Measurements from ENCODE around the gene HMGCL.
"Not testable (repeated sequence)": the region's sequence is repeated elsewhere in the genome, so short reads cannot be mapped to it uniquely, and the experiment has no call there.

Gene HMGCL

GRCh38 chr1:23826590-23826989, 1.4 kb upstream of the HMGCL start:
- not testable (repeated sequence) for DNase-seq (ENCODE audit: low read depth)

GRCh38 chr1:23825762-23826522, 713 bp upstream of the HMGCL start:
- DNase-seq (ENCODE audit: low read depth): no peak

- no peak for DNase-seq (ENCODE audit: low read depth)
Observed at GRCh38 chr1:23824711-23825075, 536 bp downstream of the HMGCL start.

- no peak for DNase-seq (ENCODE audit: low read depth)
Observed at GRCh38 chr1:23823767-23824166, 1.5 kb downstream of the HMGCL start.

GRCh38 chr1:23817633-23818032, 7.6 kb downstream of the HMGCL start:
- no peak for DNase-seq (ENCODE audit: low read depth)

GRCh38 chr1:23816906-23817305, 8.3 kb downstream of the HMGCL start:
- DNase-seq (ENCODE audit: low read depth): no peak

- DNase-seq (ENCODE audit: low read depth): no peak
Observed at GRCh38 chr1:23816361-23816760, 8.9 kb downstream of the HMGCL start.

- DNase-seq (ENCODE audit: low read depth): no peak
Observed at GRCh38 chr1:23814016-23814415, 11.2 kb downstream of the HMGCL start.

GRCh38 chr1:23810818-23811540, 14.2 kb downstream of the HMGCL start:
- DNase-seq (ENCODE audit: low read depth): no peak

- no peak for DNase-seq (ENCODE audit: low read depth)
Observed at GRCh38 chr1:23809751-23810171, 15.5 kb downstream of the HMGCL start.

GRCh38 chr1:23807453-23807852, 17.8 kb downstream of the HMGCL start:
- DNase-seq (ENCODE audit: low read depth): no peak

GRCh38 chr1:23806280-23806679, 18.9 kb downstream of the HMGCL start:
- DNase-seq (ENCODE audit: low read depth): no peak

- DNase-seq (ENCODE audit: low read depth): no peak
Observed at GRCh38 chr1:23805025-23805424, 20.2 kb downstream of the HMGCL start.

- DNase-seq (ENCODE audit: low read depth): no peak
Observed at GRCh38 chr1:23804183-23804835, 20.9 kb downstream of the HMGCL start.

GRCh38 chr1:23803674-23804073, 21.6 kb downstream of the HMGCL start:
- no peak for DNase-seq (ENCODE audit: low read depth)

- DNase-seq (ENCODE audit: low read depth): not testable (repeated sequence)
Observed at GRCh38 chr1:23802809-23803342, 22.4 kb downstream of the HMGCL start.

- no peak for DNase-seq (ENCODE audit: low read depth)
Observed at GRCh38 chr1:23801876-23802275, 23.4 kb downstream of the HMGCL start.

GRCh38 chr1:23801338-23801748, 23.9 kb downstream of the HMGCL start:
- no peak for DNase-seq (ENCODE audit: low read depth)

GRCh38 chr1:23800400-23801337, 24.6 kb downstream of the HMGCL start, which contains the start of gene GALE:
Gene GALE, minus strand, starts transcription at chr1:23800754. Its CDS starts 1,747 bp downstream, at chr1:23799007.
- peak; percentile 90 for DNase-seq (ENCODE audit: low read depth)

- DNase-seq (ENCODE audit: low read depth): peak; percentile 31
Observed at GRCh38 chr1:23799570-23800399, 25.4 kb downstream of the HMGCL start.

GRCh38 chr1:23799255-23799569, 26.0 kb downstream of the HMGCL start:
- no peak for DNase-seq (ENCODE audit: low read depth)
